HG03159 (cell line): ENCODE results near the gene STBD1.
"Not testable (repeated sequence)": the region's sequence is repeated elsewhere in the genome, so short reads cannot be mapped to it uniquely, and the experiment has no call there.

Experiments
- ATAC-seq: cut with Tn5 transposase; IDR thresholded peaks from one replicate; pipeline ENCODE4 v1.9.1; 2021; ENCODE audit warnings: mild to moderate bottlenecking, moderate library complexity; ENCODE audit not compliant: unreplicated experiment

The STBD1 gene

DNA sequence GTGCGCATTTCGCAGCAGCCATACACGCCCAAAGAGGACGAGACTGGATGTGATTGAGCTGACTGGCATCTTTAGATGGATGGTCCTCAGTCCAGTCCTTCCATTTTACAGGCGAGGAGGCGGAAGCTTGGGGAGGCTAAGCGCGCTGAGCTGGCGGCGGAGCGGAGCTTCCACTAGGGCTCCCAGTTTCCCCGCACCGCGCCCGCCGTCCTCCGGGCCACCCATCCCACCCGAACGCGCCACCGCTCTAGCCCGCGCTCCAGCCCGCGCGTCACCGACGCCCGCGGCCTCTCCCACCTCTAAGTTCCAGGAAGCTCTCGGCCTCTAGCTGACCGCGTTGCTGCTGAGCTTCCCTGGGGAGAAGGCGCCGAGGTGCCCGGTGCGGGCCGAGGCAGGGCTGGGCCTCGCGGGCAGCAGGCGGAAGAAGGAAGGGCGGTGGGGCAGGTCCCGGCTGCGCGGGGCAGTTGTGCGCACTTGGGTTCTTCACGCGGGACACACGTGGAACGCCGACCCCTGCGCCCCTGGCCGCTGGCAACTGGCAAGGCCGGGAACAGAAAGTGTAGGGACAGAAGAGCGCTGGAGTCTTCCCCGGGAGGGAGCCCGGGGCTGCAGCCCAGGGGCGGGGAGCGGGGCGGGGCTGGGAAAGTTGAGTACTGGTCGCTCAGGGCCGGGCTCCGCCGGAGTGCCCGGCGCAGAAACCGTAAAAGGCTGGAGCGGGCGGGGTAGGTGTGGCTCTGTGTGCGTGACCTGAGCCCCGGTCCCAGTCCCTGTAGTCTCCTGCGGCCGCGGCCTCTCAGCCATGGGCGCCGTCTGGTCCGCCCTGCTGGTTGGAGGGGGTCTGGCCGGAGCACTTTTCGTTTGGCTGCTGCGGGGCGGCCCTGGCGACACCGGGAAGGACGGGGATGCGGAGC is at the start of gene STBD1:
TSS of gene STBD1 (plus strand) at position 763 of the 911 bp plus-strand sequence. CDS start at position 800, 37 bp downstream.
- no peak for ATAC-seq

DNA sequence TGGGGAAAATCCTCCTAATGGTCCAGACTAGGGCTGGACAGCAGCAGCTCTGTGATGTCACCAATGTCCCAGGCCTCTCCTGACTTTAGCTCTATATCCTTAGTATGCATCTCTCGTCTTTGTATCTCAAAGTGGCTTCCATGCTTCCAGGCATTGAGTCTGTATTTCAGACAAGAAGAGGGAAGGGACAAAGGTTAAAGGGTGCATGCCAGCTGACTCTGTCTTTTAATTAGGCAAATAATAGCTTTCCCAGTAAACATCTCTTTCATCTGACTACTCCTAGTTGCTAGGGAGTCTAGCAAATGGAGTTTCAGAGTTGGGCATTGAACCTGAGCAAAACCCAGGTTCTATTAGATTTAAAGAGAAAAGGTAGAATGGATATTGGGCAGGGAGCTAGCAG is 49.6 kb upstream of the STBD1 start:
- ATAC-seq: no peak

GRCh38 chr4:76257824-76258223 is 48.7 kb upstream of the STBD1 start:
- no peak for ATAC-seq

GRCh38 chr4:76260571-76260970 is 46.0 kb upstream of the STBD1 start:
- no peak for ATAC-seq

DNA sequence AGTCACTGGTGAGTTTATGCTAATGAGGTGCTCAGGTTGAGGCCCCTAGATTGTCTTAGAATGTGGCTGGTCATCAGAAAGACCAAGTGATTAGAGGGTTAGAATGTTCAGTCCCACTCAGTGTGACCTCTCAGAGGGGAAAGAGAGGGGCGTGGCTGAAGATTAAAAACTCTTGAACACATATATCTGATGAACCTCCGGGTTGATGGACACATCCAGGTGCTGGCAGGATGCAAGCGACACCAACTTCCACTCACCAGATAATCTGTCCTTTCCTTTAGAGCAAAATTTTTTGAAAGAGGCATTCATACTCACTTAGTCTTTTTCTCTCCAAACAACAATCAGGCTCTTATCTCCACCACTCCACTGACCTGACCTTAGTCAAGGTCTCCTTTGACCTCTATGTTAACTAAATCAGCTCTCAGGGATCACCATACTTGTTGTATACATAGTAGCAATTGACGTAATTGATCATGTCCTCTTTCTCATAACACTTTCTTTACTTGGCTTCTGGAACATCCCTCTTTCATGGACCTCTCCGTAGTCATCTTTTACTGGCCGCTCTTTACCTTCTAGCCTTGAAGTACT is 40.8 kb upstream of the STBD1 start:
- ATAC-seq: no peak

GRCh38 chr4:76266627-76267026 is 39.9 kb upstream of the STBD1 start:
- no peak for ATAC-seq

GRCh38 chr4:76267811-76268210 is 38.7 kb upstream of the STBD1 start:
- ATAC-seq: no peak

GRCh38 chr4:76270244-76271175 is 36.0 kb upstream of the STBD1 start:
- ATAC-seq: no peak

- no peak for ATAC-seq
These were observed 35.3 kb upstream of the STBD1 start for GRCh38 chr4:76271248-76271647.

GRCh38 chr4:76272073-76272472 is 34.5 kb upstream of the STBD1 start:
- no peak for ATAC-seq

- ATAC-seq: no peak
These were observed 34.0 kb upstream of the STBD1 start for GRCh38 chr4:76272582-76272981.

DNA sequence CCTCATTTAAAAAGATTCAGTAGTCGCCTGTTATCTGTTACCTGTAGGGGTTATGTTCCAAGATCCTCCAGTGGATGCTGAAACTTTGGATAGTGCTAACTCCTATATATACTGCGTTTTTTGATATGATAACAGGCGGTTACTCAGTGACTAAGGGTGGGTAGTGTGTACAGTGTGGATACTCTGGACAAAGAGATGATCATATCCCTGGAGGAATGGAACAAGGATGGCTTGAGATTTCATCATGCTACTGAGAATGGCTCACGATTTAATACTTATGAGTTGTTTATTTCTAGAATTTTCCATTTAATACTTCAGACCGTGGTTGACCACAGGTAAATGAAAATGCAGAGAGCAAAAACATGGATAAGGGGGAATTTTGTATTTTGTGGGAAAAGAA is 33.5 kb upstream of the STBD1 start:
- no peak for ATAC-seq

DNA sequence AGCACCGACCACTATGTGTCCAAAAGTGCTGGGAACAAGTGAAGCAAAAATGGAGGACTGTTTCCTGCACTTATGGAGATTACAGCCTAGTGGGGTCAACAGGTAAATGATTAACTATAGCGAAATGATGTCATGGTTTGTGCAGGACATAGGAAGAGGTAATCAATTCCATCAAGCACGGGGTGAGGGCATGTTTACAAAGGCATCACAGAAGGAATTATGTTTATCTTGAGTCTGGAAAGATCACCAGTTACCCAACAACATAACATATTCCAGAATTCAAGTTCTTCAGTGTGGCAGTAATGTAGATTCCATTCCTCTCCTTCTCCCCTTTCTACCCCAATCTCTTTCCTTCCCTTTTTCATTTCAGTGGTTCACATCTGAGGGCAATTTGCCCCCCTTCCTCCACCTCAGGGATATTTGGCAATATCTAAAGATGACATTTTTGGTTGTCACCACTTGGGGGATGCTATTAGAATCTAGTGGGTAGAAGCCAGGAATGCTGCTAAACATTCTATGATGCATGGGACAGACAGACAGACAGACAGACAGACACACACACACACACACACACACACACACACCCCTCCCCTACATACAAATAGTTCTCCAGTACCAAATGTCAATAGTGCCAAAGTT is 30.9 kb upstream of the STBD1 start:
- ATAC-seq: no peak

GRCh38 chr4:76276813-76277212 is 29.7 kb upstream of the STBD1 start:
- no peak for ATAC-seq

DNA sequence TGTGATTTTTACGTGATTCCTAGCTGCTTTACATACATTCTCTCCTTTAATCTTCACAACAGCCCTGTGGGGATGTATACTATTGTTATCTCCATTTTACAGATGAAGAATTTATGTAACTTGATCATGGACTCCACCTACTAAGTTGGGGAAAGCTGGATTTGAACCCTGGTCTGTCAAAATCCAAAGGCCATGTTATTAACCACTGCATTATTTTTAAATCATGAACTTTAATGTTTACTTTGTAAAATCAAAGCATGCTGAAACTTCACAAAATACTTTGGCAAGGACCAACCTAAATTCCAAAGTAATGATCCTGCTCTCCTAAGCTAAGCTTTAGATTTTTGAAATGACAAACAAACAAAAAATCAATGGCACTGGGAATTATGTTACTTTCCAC is 28.9 kb upstream of the STBD1 start:
- ATAC-seq: no peak

GRCh38 chr4:76278583-76278982 is 27.9 kb upstream of the STBD1 start:
- no peak for ATAC-seq

DNA sequence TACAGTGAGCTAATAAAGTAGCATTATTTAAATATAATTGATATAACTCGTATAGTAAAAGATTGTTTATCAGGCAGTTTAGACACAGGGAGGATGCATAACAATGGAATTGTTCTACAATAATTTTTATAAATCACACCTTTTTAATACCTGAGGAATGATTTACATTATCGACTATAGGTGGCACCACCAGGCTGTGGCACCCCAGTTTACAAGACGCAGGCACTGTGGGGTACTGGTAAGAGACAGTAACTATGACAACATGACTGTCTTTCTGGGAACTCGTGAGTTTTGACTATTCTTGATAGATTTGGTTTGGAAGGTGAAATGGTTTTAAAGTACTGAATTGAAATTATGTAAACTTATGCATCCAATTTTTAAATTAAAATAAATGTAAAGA is 27.1 kb upstream of the STBD1 start:
- ATAC-seq: no peak

DNA sequence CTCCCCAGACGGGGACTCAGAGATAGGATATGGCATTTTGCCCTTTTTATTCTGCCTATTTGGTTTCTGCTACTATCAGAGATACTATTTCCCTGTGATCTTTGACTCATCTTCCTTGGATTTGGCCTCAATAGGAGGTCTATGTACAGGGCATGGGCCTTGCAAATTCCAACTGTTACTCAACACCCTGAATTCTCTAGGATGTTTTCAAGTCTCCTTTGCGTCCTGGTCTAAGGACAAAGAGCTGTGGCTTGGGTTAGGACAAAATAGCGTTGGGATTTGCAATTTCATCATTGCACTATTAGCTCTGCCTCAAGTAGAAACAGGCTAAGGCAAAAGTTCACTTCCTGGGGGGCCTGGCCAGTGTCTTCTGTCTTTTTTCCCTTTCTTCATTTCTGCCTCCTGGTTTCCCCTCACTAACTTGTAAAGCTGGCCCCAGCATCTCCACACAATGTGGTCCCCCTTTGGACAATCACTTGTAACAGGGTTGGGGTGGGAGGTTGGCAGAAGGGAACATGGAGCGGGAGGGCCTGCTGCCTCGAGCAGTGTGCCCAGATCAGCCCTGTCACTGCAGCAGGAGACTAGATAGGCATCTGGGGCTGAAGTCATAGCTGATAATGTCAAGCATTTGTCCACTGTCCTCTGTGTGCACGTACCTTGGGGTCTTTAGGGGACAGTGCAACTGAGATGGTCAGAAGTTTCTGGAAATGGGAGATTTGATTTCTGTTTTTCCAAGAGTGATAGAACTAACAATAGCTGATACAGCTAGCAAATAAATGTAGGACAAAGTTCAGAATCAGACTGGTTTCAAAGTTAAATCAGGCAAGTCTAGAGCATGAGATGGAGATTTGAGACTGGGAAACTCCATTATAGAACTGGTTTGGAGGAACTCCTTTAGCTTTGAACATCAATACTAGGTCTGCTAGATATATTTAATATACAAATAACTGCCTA is 25.8 kb upstream of the STBD1 start:
- ATAC-seq: no peak

- not testable (repeated sequence) for ATAC-seq
These were observed 24.9 kb upstream of the STBD1 start for GRCh38 chr4:76281594-76281993.
